RPMI8226 (cell line): ENCODE results near the gene ALG5.

Experiments used
- DNase-seq: peaks from one replicate; pipeline ENCODE4 v3.0.0-alpha.2; 2015

ALG5 gene

GRCh38 chr13:36914648-36915047, 84.5 kb downstream of the ALG5 start:
- no peak for DNase-seq

GRCh38 chr13:36913463-36913862, 85.7 kb downstream of the ALG5 start:
- DNase-seq, result no peak

- DNase-seq, result no peak
Measured at GRCh38 chr13:36912973-36913372, 86.2 kb downstream of the ALG5 start.

- DNase-seq, result no peak
Measured at GRCh38 chr13:36912369-36912768, 86.8 kb downstream of the ALG5 start.

GRCh38 chr13:36910545-36910944, 88.6 kb downstream of the ALG5 start:
- DNase-seq, result no peak

- no peak for DNase-seq
Measured at GRCh38 chr13:36907821-36908220, 91.3 kb downstream of the ALG5 start.

- no peak for DNase-seq
Measured at GRCh38 chr13:36907266-36907665, 91.9 kb downstream of the ALG5 start.

GRCh38 chr13:36905944-36906343, 93.2 kb downstream of the ALG5 start:
- DNase-seq, result no peak

- DNase-seq, result no peak
Measured at GRCh38 chr13:36903925-36904595, 95.1 kb downstream of the ALG5 start.
